NCI-H345 (cell line): ENCODE data around the gene CS.
A peak's percentile ranks its signal among the peaks of the same experiment; 100 is the strongest.
"Not testable (repeated sequence)": the region's sequence is repeated elsewhere in the genome, so short reads cannot be mapped to it uniquely, and the experiment has no call there.

ENCODE experiments used
- DNase-seq: peaks from one replicate; lab custom pipeline; 2025; lab: John Stamatoyannopoulos, UW

The CS gene

DNA sequence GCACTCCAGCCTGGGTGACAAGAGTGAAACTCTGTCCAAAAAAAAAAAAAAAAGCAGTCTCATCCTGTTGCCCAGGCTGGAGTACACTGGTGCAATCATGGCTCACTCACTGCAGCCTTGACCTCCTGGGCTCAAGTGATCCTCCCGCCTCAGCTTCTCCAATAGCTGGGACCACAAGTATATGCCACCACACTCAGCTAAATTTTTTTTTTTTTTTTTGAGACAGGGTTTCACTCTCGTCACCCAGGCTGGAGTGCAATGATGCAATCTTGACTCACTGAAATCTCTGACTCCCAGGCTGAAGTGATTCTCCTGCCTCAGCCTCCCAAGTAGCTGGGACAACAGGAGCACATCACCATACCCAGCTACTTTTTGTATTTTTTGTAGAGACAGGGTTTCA, 20.9 kb upstream of the CS start:
- DNase-seq = no peak

DNA sequence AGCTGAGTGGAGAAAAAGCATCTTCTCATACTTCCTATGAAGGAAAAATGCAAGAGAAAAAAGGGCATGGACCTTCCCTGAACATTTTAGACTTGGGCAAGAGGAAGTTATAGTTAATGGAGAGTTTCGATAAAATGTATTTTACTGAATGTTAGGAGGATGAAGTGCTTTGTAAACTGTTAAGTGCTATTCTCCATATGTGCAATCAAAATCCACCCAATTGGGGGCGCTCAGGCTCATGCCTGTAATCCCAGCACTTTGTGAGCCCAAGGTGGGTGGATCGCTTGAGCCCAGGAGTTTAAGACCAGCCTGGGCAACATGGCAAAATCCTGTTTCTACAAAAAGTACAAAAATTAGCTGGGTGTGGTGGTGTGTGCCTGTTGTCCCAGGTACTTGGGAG, 17.5 kb upstream of the CS start:
- no peak for DNase-seq

DNA sequence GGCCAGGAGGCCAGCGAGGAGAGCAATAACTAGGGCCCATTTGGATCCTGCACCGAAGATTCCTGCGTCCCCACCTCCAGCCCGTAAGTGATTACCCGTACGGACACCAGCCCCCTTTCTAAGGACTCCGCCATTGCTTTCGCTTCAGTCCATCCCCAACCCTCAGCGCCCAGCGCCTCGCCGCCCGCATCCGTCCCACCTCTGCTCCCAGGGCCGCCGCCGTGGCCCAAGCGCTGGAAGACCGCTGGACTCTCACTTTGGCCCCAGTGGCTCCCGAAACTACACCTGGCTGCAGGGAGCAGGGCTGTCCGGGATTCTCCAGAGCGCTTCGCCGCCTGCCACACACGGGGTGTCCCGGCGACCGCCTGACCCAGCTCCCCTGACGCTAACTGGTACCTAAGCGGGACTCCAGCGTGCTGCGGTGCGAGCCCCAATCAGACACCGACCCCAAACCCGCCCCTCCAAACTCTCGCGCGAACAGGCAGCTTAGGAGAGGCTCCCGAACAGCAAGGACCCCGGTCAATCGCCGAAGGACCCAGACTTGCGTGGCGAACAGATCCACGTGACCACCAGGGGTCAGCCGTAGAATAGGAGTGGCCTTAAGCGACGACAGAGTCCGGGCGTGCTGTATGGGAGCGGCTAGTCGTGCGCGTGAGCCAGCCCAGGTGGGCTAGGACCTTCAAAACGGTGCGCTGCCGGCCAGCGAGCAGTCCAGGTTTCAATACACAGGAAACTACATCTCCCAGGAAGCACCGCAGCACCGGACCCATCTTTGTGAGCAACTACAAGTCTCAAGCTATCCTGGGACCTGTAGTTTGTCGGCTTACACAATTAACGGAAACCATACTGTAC, 15.7 kb upstream of the CS start, which contains the start of gene CNPY2:
TSS of gene CNPY2 (minus strand) at position 367 of the 852 bp plus-strand sequence. CDS start 771 bp downstream, outside the sequence.
- DNase-seq = peak; percentile 98

DNA sequence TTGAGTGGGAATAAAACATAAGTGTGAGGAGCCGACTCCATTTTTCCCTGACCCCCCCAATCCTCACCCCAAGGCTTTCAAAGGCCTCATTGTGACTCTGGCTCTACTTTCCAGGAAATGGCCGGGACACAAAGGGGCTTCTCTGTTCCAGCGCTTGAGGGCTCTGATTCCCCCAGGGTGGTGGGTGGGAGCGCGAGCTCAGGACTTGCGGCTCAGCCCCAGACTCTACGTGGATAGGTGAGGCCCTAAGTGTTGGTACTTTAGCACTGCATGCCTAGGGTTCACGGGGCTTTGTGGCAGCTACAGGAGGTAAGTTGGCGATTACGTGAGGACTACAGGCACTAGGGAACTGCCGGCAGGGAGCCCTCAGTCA, 15.1 kb upstream of the CS start:
- DNase-seq = no peak

DNA sequence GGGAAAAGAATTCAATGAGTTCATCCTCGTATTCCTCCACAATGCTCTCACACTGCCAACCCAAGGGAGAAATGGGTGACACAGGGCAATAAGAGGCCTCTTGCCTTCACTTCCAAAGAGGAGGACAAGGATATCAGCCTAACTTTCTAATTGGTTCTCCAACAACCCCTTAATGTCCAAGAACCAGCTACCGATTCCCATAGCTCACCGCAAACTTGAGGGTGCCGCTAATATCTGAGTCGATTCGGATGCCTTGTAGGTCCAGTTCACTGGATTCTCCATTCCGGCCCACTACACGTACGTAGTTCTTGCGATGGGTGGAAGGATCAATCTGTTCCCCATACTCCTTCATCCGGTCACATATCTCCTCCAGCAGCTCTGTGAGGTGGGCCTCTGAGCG, 10.9 kb upstream of the CS start:
- no peak for DNase-seq

DNA sequence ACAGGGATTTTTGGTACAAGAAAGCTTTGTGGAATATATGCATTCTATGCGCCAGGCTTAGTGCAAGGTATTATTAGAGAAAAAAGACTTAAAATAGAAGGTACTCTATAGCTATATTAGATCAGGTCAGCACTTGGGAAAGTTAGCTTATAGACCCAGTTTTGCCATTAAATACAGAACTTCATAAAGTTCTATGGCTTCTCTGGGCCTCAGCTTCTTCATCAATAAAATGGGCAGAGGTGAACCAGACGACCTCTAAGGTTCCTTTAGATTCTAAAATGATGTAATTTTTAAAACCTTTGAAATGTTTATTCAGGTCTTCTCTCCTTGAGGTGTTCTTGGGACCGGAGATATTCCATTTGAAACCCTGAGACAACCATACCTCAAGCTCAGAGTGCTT, 8.6 kb upstream of the CS start:
- DNase-seq = no peak

DNA sequence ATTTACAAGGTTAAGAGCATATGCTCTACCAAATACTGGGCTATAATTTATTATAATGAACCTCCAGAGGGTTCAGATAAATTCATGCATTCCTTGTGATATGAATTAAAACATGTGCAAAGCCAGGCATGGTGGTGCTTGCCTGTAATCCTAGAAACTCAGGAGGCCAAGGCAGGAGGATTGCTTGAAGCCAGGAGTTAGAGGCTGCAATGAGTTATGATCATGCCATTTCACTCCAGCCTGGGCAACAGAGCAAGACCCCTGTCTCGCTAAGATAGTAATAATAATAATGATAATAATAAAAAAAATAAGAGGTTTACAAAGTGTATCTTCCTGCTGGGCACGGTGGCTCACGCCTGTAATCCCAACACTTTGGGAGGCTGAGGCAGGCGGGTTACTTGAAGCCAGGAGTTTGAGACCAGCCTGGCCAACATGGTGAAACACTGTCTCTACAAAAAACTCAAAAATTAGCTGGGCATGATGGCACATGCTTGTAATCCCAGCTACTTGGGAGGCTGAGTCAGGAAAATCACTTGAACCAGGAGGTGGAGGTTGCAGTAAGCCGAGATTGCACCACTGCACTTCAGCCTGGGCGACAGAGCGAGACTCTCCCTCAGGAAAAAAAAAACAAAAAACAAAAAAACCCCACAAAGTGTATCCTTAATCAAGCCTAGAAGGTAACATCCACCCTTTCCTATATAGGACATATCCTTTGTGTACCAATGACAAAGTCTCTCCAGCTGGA, 7.3 kb upstream of the CS start:
- DNase-seq = no peak

DNA sequence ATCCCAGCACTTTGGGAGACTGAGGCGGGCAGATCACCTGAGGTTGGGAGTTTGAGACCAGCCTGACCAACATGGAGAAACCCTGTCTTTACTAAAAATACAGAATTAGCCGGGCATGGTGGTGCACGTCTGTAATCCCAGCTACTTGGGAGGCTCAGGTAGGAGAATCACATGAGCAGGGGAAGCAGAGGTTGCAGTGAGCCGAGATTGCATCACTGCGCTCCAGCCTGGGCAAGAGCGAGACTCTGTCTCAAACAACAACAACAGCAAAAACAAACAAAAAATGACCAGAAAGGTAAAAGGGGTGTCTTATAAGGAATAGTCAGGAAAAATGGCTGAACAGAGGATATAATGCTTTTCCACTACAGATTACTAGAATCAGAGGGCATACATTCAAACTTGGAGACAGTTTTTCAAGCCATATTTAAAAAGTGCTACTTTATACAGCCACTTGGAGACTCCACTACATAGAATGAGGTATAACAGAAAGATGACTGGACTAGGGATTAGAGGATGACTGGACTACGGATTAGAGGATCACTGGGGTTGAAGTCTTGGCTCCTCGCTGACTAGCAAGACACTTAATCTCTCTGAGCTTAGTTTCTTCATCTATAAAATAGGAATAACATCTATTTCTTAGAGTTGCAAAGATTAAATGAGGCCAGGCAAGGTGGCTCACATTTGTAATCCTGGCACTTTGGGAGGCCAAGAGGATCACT, 4.9 kb upstream of the CS start:
- DNase-seq = no peak

DNA sequence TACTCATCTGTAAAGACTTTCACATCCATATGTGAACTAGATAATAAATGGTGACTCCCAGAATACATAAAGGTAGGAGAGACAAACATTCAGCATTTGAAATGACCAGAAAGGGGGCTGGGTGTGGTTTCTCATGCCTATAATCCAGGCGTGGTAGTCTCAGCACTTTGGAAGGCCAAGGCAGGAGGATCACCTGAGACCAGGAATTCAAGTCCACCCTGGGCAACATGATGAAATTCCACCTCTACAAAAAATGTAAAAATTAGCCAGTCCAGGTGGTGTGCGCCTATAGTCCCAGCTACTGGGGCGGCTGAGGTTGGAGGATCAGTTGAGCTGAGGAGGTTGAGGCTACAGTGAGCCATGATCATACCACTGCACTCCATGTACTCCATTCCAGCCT, 4.1 kb upstream of the CS start:
- no peak for DNase-seq

DNA sequence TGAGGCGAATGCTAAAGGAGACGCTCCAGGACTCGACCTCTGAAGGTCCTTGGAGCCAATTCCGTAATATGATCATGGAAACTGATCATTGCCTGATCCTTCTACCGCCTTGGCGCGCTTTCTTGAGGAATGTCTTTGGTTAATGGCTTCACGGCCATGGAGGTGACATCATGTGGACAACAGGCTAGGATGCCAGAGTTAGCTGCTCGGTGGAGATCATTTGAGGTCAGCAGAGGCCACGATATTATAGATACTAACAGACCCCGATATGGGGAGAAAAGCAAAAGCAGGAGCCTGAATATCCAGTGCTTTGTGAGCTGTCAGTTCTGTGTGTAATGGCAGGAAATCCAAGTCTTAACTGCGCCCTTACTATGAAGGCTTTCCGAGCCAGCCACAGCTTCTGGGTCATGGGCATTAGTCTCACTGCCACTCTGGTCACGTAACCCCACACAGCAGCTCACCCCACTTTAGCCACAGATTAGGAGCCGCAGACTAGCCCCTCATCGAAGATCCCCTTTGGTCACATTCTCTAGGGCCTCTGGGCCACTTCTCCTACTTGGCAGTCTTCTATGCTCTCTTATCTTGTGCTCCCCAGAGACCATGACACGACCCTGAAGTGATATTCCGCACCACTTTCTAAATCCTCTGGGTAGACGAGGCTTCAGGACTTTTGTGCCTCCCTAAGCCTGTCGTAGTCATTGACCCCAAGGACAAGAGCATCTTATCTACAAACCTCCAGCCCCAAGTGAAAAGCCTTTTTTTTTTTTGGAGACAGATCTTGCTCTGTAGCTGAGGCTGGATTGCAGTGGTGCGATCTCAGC, 724 bp upstream of the CS start:
- no peak for DNase-seq

DNA sequence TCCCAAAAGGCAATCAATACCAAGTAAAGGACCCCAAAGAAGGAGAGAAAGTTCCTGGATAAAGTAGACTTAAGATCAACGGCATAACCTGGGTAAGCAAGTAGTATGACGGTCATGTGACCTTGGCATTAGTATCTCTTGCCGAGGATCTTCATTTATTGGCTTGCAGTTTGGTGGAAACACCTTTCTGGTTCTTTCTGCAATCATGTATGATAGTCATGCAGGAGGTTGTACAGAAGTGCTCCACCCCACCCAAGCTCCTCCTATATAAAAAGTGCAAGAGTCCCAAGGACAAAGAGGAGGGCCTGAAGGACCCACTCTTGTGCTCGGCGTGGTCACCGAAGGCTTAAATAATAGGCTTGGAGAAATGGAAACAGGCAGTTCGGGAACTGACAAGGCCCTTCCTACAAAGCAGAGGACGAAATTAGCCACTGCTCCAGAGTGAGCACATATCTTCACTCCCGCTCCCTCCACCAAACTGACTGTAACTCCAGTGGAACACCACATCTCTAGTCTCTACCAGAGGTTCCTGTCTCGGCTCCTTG, 750 bp downstream of the CS start:
- no peak for DNase-seq

DNA sequence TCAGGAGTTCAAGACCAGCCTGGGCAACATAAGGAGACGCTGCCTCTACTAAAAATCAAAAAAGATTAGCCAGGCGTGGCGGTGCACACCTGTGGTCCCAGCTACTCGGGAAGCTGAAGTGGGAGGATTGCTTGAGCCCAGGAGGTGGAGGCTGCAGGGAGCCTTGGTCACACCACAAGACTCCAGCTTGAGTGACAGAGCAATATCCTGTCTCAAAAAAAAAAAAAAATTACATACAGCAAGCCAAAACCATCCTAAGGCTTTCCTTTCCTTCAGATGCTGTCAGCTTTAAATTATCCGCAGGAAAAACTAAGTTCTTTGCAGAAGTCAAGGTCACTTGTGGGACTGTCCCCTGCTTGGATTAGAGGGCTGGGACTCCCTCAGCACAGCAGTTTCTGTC, 1.3 kb downstream of the CS start:
- DNase-seq = no peak

DNA sequence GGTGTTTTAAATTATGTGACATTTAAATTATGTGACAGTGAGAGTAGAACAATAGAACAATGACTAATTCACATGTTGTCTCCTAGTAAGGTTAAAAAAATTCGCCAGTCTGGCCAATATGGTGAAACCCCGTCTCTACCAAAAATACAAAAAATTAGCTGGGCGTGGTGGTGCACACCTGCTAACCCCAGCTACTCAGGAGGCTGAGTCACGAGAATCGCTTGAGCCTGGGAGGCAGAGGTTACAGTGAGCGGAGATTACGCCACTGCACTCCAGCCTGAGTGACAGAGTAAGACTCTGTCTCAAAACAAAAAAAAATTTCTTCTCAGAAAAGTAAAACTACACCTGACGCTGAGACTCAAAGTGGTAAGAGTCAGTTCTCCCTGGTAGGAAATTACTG, 2.7 kb downstream of the CS start:
- DNase-seq = no peak

DNA sequence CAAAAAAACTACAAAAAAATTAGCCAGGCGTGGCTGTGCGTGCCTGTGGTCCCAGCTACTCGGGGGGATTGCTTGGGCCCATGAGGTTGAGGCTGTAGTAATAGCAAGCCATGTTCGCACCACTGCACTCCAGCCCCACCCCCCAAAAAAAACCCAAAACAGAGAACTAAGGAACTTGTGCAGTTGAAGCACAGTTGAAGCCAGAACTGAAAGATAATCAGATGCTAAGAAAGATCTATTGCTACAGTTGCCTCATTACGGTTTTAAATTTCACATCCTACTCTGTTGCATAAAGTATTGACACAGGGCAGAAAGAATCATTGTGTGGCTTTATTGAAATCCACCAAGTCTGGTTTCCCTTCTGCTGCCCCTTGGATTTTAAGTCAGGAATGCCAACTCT, 3.8 kb downstream of the CS start:
- no peak for DNase-seq

DNA sequence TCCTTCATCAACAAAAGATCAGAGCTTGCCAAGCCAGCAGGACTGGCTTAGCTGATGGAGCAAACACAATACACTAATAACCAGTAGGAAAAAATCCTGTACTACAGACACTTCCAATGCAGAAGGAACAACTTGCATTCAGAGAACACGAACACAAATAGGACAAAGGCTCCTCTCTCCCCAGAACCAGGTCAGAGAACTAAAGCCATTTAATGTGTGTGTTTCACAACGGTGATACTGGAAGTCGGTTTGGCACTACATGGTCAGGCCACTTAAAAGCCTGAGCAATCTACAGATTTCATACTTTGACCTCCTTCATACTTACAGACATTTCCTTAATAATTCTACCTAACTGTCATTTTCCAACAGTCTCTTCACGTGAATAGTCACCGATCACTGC, 6.3 kb downstream of the CS start:
- no peak for DNase-seq

DNA sequence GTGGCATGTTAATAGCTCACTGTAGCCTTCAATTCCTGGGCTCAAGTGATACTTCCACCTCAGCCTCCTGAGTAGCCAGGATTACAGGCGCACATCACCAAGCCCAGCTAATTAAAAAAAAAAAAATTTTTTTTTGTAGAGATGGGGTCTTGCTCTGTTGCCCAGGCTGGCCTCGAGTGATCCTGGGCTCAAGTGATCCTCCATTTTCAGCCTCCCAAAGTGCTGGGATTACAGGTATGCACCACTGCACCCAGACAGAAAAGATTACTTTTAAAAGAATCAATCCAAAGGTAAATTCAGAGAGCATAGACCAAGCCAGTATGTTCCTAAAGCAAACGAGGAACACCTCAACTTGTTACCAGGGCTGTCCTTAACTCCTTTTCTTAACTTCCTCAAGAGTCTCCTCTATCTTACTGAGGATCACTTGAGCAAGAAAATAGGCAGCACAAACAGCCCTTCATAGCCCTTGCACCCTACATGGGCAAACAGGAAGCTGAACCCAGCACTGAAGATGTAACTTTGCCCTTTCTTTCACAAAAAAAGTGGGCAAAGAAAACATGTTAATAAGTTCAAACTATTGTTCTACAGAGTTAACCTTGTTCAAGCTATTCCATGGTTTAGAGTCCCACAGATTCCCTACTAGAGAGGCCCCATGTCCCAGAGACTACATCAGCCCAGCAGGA, 11.3 kb downstream of the CS start:
- DNase-seq = no peak

DNA sequence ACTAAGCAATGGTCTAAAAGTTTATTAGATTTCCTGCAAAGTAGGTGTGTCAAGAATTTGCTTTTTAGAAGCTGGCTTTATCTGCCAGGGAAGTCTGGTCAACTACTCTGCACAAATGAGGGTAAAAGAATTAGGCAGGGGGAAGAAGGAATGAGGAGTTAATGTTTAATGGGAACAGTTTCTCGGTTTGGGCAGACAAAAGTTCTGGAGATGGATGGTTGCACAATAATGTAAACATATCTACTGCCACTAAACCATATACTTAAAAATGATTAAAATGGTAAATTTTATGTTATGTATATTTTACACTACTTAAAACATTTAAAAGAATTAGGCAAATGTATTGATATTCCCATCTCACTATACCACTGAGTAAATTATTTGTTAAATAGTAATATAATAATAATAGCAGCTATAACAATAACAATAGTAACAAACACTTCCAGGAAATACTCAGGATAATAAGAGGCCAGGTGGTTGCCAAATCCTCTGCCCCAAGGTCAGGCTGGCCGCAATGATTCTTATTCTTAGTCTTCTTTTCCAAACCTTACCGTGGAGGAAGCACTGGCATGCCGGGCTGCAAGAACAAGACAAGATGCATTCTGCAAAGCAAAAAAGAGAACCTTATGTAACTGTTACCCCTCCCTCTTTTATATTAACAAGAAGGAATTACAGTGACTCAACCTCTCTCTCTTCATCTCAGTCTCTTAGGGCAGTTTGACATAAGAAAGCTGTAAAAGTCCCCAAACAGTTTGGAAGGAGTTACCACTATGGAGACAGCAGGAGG, 13.9 kb downstream of the CS start:
- DNase-seq = no peak

DNA sequence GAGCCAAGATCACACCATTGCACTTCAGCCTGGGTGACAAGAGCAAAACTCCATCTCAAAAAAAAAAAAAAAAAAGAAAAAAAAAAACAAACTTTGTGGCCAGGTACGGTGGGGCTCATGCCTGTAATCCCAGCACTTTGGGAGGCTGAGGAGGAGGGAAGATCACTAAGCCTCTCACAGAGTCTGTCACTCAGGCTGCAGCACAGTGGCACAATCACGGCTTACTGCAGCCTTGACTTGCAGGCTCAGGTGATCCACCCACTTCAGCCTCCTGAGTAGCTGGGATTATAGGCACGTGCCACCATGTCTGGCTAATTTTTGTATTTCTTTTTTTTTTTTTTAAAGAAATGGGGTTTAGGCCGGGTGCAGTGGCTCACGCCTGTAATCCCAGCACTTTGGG, 15.9 kb downstream of the CS start:
- not testable (repeated sequence) for DNase-seq

DNA sequence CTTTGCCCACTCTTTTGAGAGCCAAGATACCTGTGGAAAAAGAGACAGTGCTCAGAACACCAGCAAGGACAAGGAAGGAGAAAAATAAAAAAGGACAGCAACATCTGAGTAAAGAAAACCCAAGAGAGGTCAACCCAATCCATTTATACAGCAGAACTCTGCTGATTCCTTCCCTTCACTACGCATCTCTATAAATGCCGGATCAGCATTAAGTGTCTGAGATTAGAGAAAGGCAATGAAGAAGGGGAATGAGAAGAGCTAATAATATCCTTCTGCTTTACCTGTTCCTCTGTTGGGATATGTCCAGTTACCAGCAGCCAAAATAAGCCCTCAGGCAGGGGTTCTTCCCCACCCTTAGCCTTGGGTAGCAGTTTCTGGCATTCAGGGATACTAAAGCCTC, 17.6 kb downstream of the CS start:
- no peak for DNase-seq

DNA sequence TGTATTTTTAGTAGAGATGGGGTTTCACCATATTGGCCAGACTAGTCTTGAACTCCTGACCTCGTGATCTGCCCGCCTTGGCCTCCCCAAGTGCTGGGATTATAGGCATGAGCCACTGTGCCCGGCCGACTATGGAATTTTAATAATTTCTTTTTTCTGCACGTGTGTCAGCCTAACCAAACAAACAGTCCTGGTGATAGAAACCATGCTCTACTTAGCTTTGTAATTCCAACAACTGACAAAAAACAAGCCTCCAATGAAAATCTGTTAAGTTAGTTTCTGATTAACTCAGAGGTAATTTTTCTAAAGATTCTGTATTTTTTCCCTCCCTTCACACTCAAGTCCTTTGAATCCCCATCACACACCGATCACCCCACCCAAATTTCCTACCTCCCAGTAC, 18.1 kb downstream of the CS start:
- no peak for DNase-seq
